Thyroid gland (tissue), 4 donors: ENCODE measurements around the gene SLC22A5.

Experiments
- CTCF ChIP-seq, 6 experiments: fragments of 200-600 bp in 3 of 6; fragments of 450-650 bp in 3 of 6; sonication (generic) in 3 of 6; IDR thresholded peaks; one replicate each; pipeline ENCODE4 v1.5.1; 2016 to 2019; ENCODE audit warnings: antibody characterized with exemption in 6 of 6, mild to moderate bottlenecking in 2 of 6, inconsistent platforms in 1 of 6, moderate library complexity in 1 of 6
- POLR2A ChIP-seq, 2 donors: fragments of 450-650 bp; IDR thresholded peaks; one replicate each; pipeline ENCODE4 v1.6.1; 2017; ENCODE audit warnings: antibody characterized with exemption in 2 of 2, mild to moderate bottlenecking in 2 of 2, moderate library complexity in 1 of 2

GRCh38 chr5:132372127-132372526, 2.6 kb downstream of the SLC22A5 start:
- TF ChIP-seq CTCF (IDR thresholded peaks at IDR 0.05): no peak
- no peak for TF ChIP-seq POLR2A (IDR thresholded peaks at IDR 0.05)
